Right cardiac atrium (tissue), 5 donors: ENCODE measurements around the gene SEMG1. TPM values are rescaled to one million over a fixed set of nuclear protein-coding genes. Genes with fewer than 3 reads are reported as not detected.

Experiments
- ATAC-seq, 2 donors: fragments of 200-7000 bp; cut with Tn5 transposase; one replicate each; pipeline versions ENCODE4 v1.8.0 to v1.9.1; 2020; ENCODE audit warnings: moderate library complexity in 2 of 2, mild to moderate bottlenecking in 1 of 2
- DNase-seq, 3 donors: peaks; one replicate each; pipeline ENCODE4 v3.0.0-alpha.2; 2020
- H3K27ac ChIP-seq: one replicate; pipeline ENCODE4 v1.5.1; 2013; ENCODE audit warnings: mild to moderate bottlenecking, low read length, control low read depth, moderate library complexity
- H3K27me3 ChIP-seq: one replicate; pipeline ENCODE4 v1.6.1; 2013; ENCODE audit not compliant: control insufficient read depth, insufficient read depth
- H3K4me1 ChIP-seq: one replicate; pipeline ENCODE4 v1.6.1; 2013; ENCODE audit warnings: low read length; ENCODE audit not compliant: control insufficient read depth, insufficient read depth
- H3K4me3 ChIP-seq: one replicate; pipeline ENCODE4 v1.5.1; 2013; ENCODE audit warnings: low read length, control low read depth
- H3K9me3 ChIP-seq: one replicate; pipeline ENCODE4 v1.6.1; 2013; ENCODE audit warnings: low read length; ENCODE audit not compliant: control insufficient read depth
- WGBS: extraction: QIAGEN DNeasy Blood & Tissue Kit; methylation state at CpG from one replicate; pipeline ENCODE4 v1.1.7; 2013; 5-methylcytosine and 5-hydroxymethylcytosine counted together
- intact Hi-C, 4 donors: fragments of 100-400 bp; cut with DNase I; formaldehyde crosslinking; loops; one replicate each; pipeline versions ENCODE4 v1.11.0 to v1.14.0; 2022 to 2023
- long read RNA-seq, 4 donors: library from polyadenylated mRNA; unstranded; transcript quantifications; one replicate each; pipeline ENCODE4 v2.0.0, GENCODE V29; 2020 to 2021
- polyA plus RNA-seq: library from polyadenylated mRNA; stranded (reverse); fragments of 200-250 nt; gene quantifications from one replicate; pipeline ENCODE4 v1.2.3, GENCODE V29; 2013
- total RNA-seq, 4 donors: library from RNA; stranded (reverse); fragmentation: NEBNext Ultra II Directional; extraction: Animal tissue kit (Norgen Biotek cat#: 25700); gene quantifications; one replicate each; pipeline ENCODE4 v1.2.1, GENCODE V29; 2021
- donor health status: healthy with polysubstance abuse.
- donor health status: DM: no; HTN: yes; CAD: no.
- donor health status: DM: no; HTN: no; CAD: no.
- donor health status: DM: no; HTN: yes; CAD: no; lungs with severe emphysema.
- donor health status: DM: yes; HTN: yes; CAD: no.

Gene SEMG1
- total RNA-seq, result not detected
- not detected for polyA plus RNA-seq
- long read RNA-seq, donor 1, result 0 reads
- long read RNA-seq, donor 2, result 0 reads
- long read RNA-seq, donor 3, result 0 reads
- long read RNA-seq, donor 4, result 0 reads

GRCh38 chr20:45206725-45207124 lies at the start of gene SEMG1:
SEMG1 (plus strand) TSS chr20:45207033; CDS start chr20:45207054, 21 bp downstream.
- ATAC-seq (no peak), DNase-seq (no peak)
- Histone ChIP-seq H3K27me3 (no peaks in the 10 kb centered on the region), H3K4me3 (no peak within 1 kb of the TSS), H3K4me1 (no peaks in the 10 kb centered on the region), H3K27ac (no peak within 1 kb of the TSS), H3K9me3 (no peaks in the 10 kb centered on the region)
- WGBS, result 17% methylated on average over 1 of the region's 1 CpG
- intact Hi-C loops, result no loop called here

GRCh38 chr20:45157962-45158361 lies 48.9 kb upstream of the SEMG1 start:
- Histone ChIP-seq H3K4me1 (no peaks in the 10 kb centered on the region), H3K9me3 (peaks cover 2% of the 10 kb centered on the region), H3K4me3 (no peak overlapping the region), H3K27me3 (no peaks in the 10 kb centered on the region), H3K27ac (no peak overlapping the region)
- DNase-seq (no peak), ATAC-seq (peak in 1 of 2 donors; percentile 24)
- WGBS, result 27% methylated on average over 1 of the region's 1 CpG
- intact Hi-C loops, result no loop called here

GRCh38 chr20:45163083-45163803 lies 43.6 kb upstream of the SEMG1 start:
- WGBS, result 59% methylated on average over 1 of the region's 1 CpG
- peaks cover 3% of the 10 kb centered on the region for H3K9me3 ChIP-seq
- H3K27me3 ChIP-seq, result no peaks in the 10 kb centered on the region
- H3K4me1 ChIP-seq, result no peaks in the 10 kb centered on the region
- DNase-seq (no peak), ATAC-seq (no peak)
- H3K27ac ChIP-seq, result no peak overlapping the region
- intact Hi-C loops, result no loop called here
- no peak overlapping the region for H3K4me3 ChIP-seq

GRCh38 chr20:45164906-45165305 lies 41.9 kb upstream of the SEMG1 start:
- Histone ChIP-seq H3K27me3 (no peaks in the 10 kb centered on the region), H3K9me3 (peaks cover 3% of the 10 kb centered on the region), H3K4me3 (no peak overlapping the region), H3K27ac (no peak overlapping the region), H3K4me1 (no peaks in the 10 kb centered on the region)
- WGBS, result 84% methylated on average over 1 of the region's 1 CpG
- DNase-seq (no peak), ATAC-seq (no peak)
- intact Hi-C loops, result no loop called here

GRCh38 chr20:45173522-45173921 lies 33.3 kb upstream of the SEMG1 start:
- Histone ChIP-seq H3K9me3 (no peaks in the 10 kb centered on the region), H3K27me3 (no peaks in the 10 kb centered on the region), H3K4me1 (no peaks in the 10 kb centered on the region), H3K4me3 (no peak overlapping the region), H3K27ac (no peak overlapping the region)
- ATAC-seq, result no peak
- no peak for DNase-seq
- intact Hi-C loops, result no loop called here
- WGBS, result 10% methylated on average over 1 of the region's 1 CpG

GRCh38 chr20:45174434-45175364 lies 32.1 kb upstream of the SEMG1 start, which contains the start of gene PI3:
PI3 (plus strand) TSS chr20:45174902; CDS start chr20:45174923, 21 bp downstream.
- DNase-seq (peak in 1 of 3 donors; percentile 47), ATAC-seq (no peak)
- Histone ChIP-seq H3K9me3 (no peaks in the 10 kb centered on the region), H3K27me3 (no peaks in the 10 kb centered on the region), H3K4me3 (no peak within 1 kb of the TSS), H3K27ac (no peak within 1 kb of the TSS), H3K4me1 (no peaks in the 10 kb centered on the region)
- intact Hi-C loops, result no loop called here
- WGBS, result 63% methylated on average over 8 of the region's 8 CpGs

- WGBS, result 68% methylated on average over 4 of the region's 4 CpGs
- intact Hi-C loops, result no loop called here
- no peak overlapping the region for H3K27ac ChIP-seq
- H3K9me3 ChIP-seq, result no peaks in the 10 kb centered on the region
- no peak overlapping the region for H3K4me3 ChIP-seq
- H3K4me1 ChIP-seq, result no peaks in the 10 kb centered on the region
- DNase-seq (no peak), ATAC-seq (no peak)
- no peaks in the 10 kb centered on the region for H3K27me3 ChIP-seq
Measured at GRCh38 chr20:45176526-45177267, 30.1 kb upstream of the SEMG1 start.

- Histone ChIP-seq H3K4me1 (no peaks in the 10 kb centered on the region), H3K27me3 (no peaks in the 10 kb centered on the region), H3K27ac (no peak overlapping the region), H3K9me3 (no peaks in the 10 kb centered on the region), H3K4me3 (no peak overlapping the region)
- intact Hi-C loops, result no loop called here
- ATAC-seq, result no peak
- no peak for DNase-seq
- WGBS, result 50% methylated on average over 2 of the region's 2 CpGs
Measured at GRCh38 chr20:45179166-45179565, 27.7 kb upstream of the SEMG1 start.

GRCh38 chr20:45181639-45182038 lies 25.2 kb upstream of the SEMG1 start:
- 77% methylated on average over 2 of the region's 2 CpGs for WGBS
- no peak overlapping the region for H3K4me3 ChIP-seq
- DNase-seq, result no peak
- no peaks in the 10 kb centered on the region for H3K27me3 ChIP-seq
- no peak for ATAC-seq
- no peaks in the 10 kb centered on the region for H3K9me3 ChIP-seq
- no peak overlapping the region for H3K27ac ChIP-seq
- no peaks in the 10 kb centered on the region for H3K4me1 ChIP-seq
- intact Hi-C loops, result no loop called here

- 85% methylated on average over 2 of the region's 2 CpGs for WGBS
Measured at GRCh38 chr20:45183084-45183483, 23.7 kb upstream of the SEMG1 start.

More at GRCh38 chr20:45183084-45183483, 23.7 kb upstream of the SEMG1 start:
- Histone ChIP-seq H3K4me3 (no peak overlapping the region), H3K27ac (no peak overlapping the region), H3K9me3 (no peaks in the 10 kb centered on the region), H3K4me1 (no peaks in the 10 kb centered on the region), H3K27me3 (no peaks in the 10 kb centered on the region)
- intact Hi-C loops, result no loop called here
- ATAC-seq (no peak), DNase-seq (no peak)
